Heart left ventricle (tissue), 16 donors: ENCODE measurements around the gene SPEF1. TPM values are rescaled to one million over a fixed set of nuclear protein-coding genes. Genes with fewer than 3 reads are reported as not detected.

ENCODE experiments used
- ATAC-seq, 4 donors: fragments of 200-7000 bp; cut with Tn5 transposase; one replicate each; pipeline ENCODE4 v1.9.1; 2020 to 2022; ENCODE audit warnings: moderate library complexity in 4 of 4, mild to moderate bottlenecking in 3 of 4, moderate number of reproducible peaks in 1 of 4
- DNase-seq, 5 donors: peaks; one replicate each; pipeline ENCODE4 v3.0.0-alpha.2; 2020
- H3K27ac ChIP-seq, 12 donors: fragments of 200-600 bp; sonication (generic) in 4 of 12; one replicate each; pipeline versions ENCODE4 v1.5.0 to v1.8.0; 2016 to 2022; ENCODE audit warnings: mild to moderate bottlenecking in 2 of 12
- H3K27me3 ChIP-seq, 9 donors: fragments of 200-600 bp; sonication (generic) in 2 of 9; one replicate each; pipeline versions ENCODE4 v1.5.1 to v1.8.0; 2016 to 2022; ENCODE audit warnings: mild to moderate bottlenecking in 3 of 9
- H3K36me3 ChIP-seq, 9 donors: fragments of 200-600 bp; sonication (generic) in 2 of 9; one replicate each; pipeline versions ENCODE4 v1.5.0 to v1.8.0; 2018 to 2022; ENCODE audit warnings: mild to moderate bottlenecking in 2 of 9
- H3K4me1 ChIP-seq, 12 donors: fragments of 200-600 bp; sonication (generic) in 4 of 12; one replicate each; pipeline versions ENCODE4 v1.5.0 to v1.8.0; 2016 to 2022; ENCODE audit warnings: mild to moderate bottlenecking in 3 of 12
- H3K4me3 ChIP-seq, 12 donors: fragments of 200-600 bp; sonication (generic) in 4 of 12; one replicate each; pipeline versions ENCODE4 v1.5.0 to v1.8.0; 2017 to 2022; ENCODE audit warnings: mild to moderate bottlenecking in 9 of 12, moderate library complexity in 4 of 12
- H3K9me3 ChIP-seq, 12 donors: fragments of 200-600 bp; sonication (generic) in 4 of 12; one replicate each; pipeline versions ENCODE4 v1.5.0 to v1.8.0; 2016 to 2022; ENCODE audit warnings: mild to moderate bottlenecking in 1 of 12
- POLR2A ChIP-seq, 2 donors: fragments of 450-650 bp; IDR thresholded peaks; one replicate each; pipeline ENCODE4 v1.6.1; 2017; ENCODE audit warnings: antibody characterized with exemption in 2 of 2, mild to moderate bottlenecking in 2 of 2, moderate library complexity in 2 of 2
- WGBS, 4 donors: extraction: QIAGEN DNeasy Blood & Tissue Kit in 2 of 4; methylation state at CpG; one replicate each; pipeline versions ENCODE4 v1.1.5 to v1.1.7; 2013 to 2018; 5-methylcytosine and 5-hydroxymethylcytosine counted together
- intact Hi-C, 10 donors: fragments of 100-400 bp; cut with DNase I; formaldehyde crosslinking; loops; one replicate each; pipeline versions ENCODE4 v1.11.1 to v1.14.2; 2022
- polyA plus RNA-seq, 2 donors: library from polyadenylated mRNA; stranded (reverse); fragments of 200-250 nt; gene quantifications; one replicate each; pipeline ENCODE4 v1.2.3, GENCODE V29; 2013
- total RNA-seq, 9 donors: library from RNA; depleted of rRNA in 2 of 9; stranded (reverse); fragments of >200 nt in 2 of 9; fragmentation: NEBNext Ultra II Directional in 3 of 9; extraction: Animal tissue kit (Norgen Biotek cat#: 25700) in 3 of 9; gene quantifications; one replicate each; pipeline versions ENCODE4 v1.1.0 to v1.2.4, GENCODE V29; 2016 to 2023
- TF ChIP-seq, protein P1 (sequence below), 12 donors: fragments of 200-600 bp; sonication (generic) in 4 of 12; IDR thresholded peaks; one replicate each; pipeline versions ENCODE4 v1.5.0 to v1.8.0; 2018 to 2022; ENCODE audit warnings: antibody characterized with exemption in 12 of 12, mild to moderate bottlenecking in 5 of 12
- donor health status: ischemic (EF 13 %, LVEDD 7.1; RV severe dilation, severe dysfunction).
- donor health status: healthy with polysubstance abuse.
- donor health status: DM: no; HTN: yes; CAD: no.
- donor health status: DM: no; HTN: no; CAD: no.
- donor health status: ischemic (EF 25% LVEDD 6.9; RV normal size, moderate dysfunction).
- donor health status: ischemic (EF 25% LVEDD 5.7; RV mildly dilated, moderate dysfunction).
- donor health status: healthy.
- donor health status: DM: yes; HTN: yes; CAD: no.
- donor health status: ischemic (EF 35%, LVEDD 5.7; RV mildly dilated, moderate dysfunction).
- donor health status: nonischemic (EF 11% LVEDD 7.7; RV severe dilation, severe dysfunction).
- donor health status: DM: yes; HTN: yes; CAD: no.
- donor health status: PGD.
- donor health status: ischemic (EF 29% LVEDD 5.4; RV normal size, mild dysfunction).
- donor health status: nonischemic (EF 23%, LVEDD 6.1; RV moderate dilation, normal function).

SPEF1 gene
- total and polyA plus RNA-seq, 11 donors = 0.11 to 0.65 (median 0.19) TPM; not detected in 5

DNA sequence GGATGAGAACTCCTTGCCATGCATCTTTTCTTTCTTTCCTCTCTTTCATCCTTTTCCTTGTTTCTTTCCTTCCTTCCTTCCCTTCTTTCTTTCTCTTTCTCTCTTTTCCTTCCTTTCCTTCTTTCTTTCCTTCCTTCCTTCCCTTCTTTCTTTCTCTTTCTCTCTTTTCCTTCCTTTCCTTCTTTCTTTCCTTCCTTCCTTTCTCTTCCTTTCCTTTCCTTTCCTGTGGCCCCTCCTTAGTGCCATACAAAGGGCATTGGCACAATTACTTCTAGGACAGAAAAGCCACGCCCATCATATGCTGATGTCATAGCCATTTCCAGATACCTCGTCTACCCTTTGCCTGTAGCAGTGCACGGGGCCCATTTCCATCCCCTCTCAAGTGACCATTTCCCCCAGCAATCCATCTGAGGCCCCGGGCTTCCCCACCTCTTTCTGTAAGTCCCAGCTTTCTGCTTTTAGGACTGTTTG lies 7.5 kb upstream of the SPEF1 start:
- 48 to 57% (median 54%) methylated on average over 4 of the region's 4 CpGs for WGBS, 4 donors
- intact Hi-C loops = loop anchor here in 6 of 10 donors (5.0 to 10.0 kb wide), 6 partner anchors 59 to 296 kb away; partner anchors contain the start of gene MAVS (in 1 of the 6)
- DNase-seq = peak in 1 of 5 donors; percentile 20

DNA sequence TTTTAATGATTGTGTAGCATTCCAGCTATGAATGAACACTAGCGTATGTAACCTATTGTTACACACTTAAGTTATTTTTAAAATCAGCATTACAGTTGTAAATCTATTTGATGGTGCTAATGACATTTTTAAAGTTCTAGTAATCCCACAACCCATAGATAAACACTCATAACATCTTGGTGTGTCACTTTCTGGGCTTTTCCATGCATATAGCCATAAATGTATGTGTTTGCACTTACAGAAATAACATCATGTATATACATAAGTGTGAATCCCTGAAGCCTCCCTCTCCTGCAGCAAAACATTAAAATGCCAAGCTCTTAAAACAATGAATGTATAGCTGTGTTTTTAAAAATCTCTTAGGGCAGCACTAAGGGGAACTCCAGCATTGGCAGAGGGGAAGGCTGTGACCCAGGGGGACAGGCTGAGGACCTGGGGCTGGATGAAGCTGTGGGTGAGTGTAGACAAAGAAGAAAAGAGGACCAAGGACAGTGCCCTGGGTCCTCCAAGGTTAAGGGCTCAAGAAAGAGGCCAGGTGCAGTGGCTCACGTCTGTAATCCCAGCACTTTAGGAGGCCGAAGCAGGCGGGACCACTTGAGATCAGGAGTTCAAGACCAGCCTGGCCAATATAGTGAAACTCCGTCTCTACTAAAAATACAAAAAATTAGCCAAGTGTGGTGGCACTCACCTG lies 6.2 kb upstream of the SPEF1 start:
- Histone ChIP-seq H3K36me3 (peaks cover 0 to 18% (median 4%) of the 10 kb centered on the region in 9 donors), H3K4me3 (peak overlapping the region in 9 of 12 donors; percentile 35 to 66 (median 50)), H3K27ac (peak overlapping the region in 9 of 12 donors; percentile 6 to 61 (median 48)), H3K9me3 (no peaks in the 10 kb centered on the region), H3K27me3 (no peaks in the 10 kb centered on the region), H3K4me1 (peaks cover 4 to 38% (median 30%) of the 10 kb centered on the region in 12 donors)
- DNase-seq = peak in 2 of 5 donors; percentile 9 to 12
- TF ChIP-seq POLR2A (IDR thresholded peaks at IDR 0.05) = no peak
- TF ChIP-seq, protein P1, sequence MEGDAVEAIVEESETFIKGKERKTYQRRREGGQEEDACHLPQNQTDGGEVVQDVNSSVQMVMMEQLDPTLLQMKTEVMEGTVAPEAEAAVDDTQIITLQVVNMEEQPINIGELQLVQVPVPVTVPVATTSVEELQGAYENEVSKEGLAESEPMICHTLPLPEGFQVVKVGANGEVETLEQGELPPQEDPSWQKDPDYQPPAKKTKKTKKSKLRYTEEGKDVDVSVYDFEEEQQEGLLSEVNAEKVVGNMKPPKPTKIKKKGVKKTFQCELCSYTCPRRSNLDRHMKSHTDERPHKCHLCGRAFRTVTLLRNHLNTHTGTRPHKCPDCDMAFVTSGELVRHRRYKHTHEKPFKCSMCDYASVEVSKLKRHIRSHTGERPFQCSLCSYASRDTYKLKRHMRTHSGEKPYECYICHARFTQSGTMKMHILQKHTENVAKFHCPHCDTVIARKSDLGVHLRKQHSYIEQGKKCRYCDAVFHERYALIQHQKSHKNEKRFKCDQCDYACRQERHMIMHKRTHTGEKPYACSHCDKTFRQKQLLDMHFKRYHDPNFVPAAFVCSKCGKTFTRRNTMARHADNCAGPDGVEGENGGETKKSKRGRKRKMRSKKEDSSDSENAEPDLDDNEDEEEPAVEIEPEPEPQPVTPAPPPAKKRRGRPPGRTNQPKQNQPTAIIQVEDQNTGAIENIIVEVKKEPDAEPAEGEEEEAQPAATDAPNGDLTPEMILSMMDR (IDR thresholded peaks at IDR 0.05) = no peak
- WGBS, 4 donors = 81 to 86% (median 82%) methylated on average over 5 of the region's 5 CpGs
- intact Hi-C loops = loop anchor here in 8 of 10 donors (2.0 to 10.0 kb wide), 10 partner anchors 23 to 297 kb away; partner anchors contain the start of genes AP5S1 (in 1 of the 8) and MAVS (in 1 of the 8)
- ATAC-seq = no peak

More for the DNA sequence above, 7.5 kb upstream of the SPEF1 start:
- no peak for TF ChIP-seq POLR2A (IDR thresholded peaks at IDR 0.05)
- TF ChIP-seq, protein P1 (IDR thresholded peaks at IDR 0.05) = no peak
- Histone ChIP-seq H3K27me3 (no peaks in the 10 kb centered on the region), H3K9me3 (no peaks in the 10 kb centered on the region), H3K36me3 (peaks cover 0 to 17% (median 4%) of the 10 kb centered on the region in 9 donors), H3K4me3 (no peak overlapping the region), H3K27ac (no peak overlapping the region), H3K4me1 (peaks cover 4 to 36% (median 26%) of the 10 kb centered on the region in 12 donors)
- ATAC-seq = no peak

DNA sequence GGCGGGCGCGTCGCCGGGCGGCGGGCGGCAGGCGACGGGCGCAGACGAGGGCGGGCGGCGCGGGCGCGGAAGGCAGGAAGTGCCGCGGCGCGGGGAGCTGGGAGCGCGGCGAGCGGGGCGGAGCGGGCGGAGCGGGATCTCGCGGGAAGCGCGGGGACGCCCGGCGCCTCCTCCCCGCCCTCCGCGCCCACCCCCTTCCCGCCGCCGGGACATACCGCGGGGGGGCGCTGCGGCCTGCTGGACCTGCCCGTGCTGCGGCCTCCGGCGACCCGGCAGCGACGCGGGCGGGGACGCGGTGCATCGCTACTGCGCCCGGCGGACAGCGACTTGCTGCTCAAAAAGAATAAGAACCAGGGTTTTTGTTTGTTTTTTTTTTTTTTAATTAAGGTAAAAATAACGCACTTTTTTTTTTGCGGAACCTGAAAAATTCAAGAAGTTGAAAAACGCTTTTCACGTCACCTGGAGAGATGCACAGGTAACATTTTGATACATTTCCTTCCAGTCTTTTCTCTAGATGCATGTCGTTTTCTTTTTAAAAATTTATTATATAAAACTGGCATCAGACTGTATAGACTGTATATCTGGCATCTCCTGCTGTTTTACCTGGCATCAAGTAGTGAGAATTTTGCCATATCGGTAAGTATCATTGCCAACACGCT lies 5.5 kb upstream of the SPEF1 start, which contains the start of gene CENPB:
Gene CENPB (minus strand): TSS at position 76 of the 659 bp plus-strand sequence. CDS start 257 bp downstream, outside the sequence.
- WGBS, 4 donors = 3 to 10% (median 6%) methylated on average over 23 to 70 of the region's 70 CpGs
- Histone ChIP-seq H3K36me3 (peaks cover 0 to 18% (median 4%) of the 10 kb centered on the region in 9 donors), H3K9me3 (no peaks in the 10 kb centered on the region), H3K4me3 (peak within 1 kb of the TSS; percentile 40 to 81 (median 68)), H3K4me1 (peaks cover 4 to 38% (median 30%) of the 10 kb centered on the region in 12 donors), H3K27ac (peak within 1 kb of the TSS; percentile 74 to 92 (median 84)), H3K27me3 (no peaks in the 10 kb centered on the region)
- intact Hi-C loops = loop anchor here in 9 of 10 donors (1.0 to 10.0 kb wide), 13 partner anchors 24 to 298 kb away; partner anchors contain the start of genes AP5S1 (in 6 of the 9) and MAVS (in 2 of the 9)
- DNase-seq (peak; percentile 88 to 96 (median 93)), ATAC-seq (peak; percentile 81 to 93 (median 92))
- TF ChIP-seq, protein P1 (IDR thresholded peaks at IDR 0.05) = peak; percentile 64 to 95 (median 86)
- TF ChIP-seq POLR2A (IDR thresholded peaks at IDR 0.05) = no peak
